SK-N-SH (cell line): Measurements from ENCODE around the gene IRX3. TPM values are rescaled to one million over a fixed set of nuclear protein-coding genes. Genes with fewer than 3 reads are reported as not detected.

Experiments used
- CTCF ChIA-PET: fragments of 300-600, 350-600 bp; formaldehyde crosslinking; extraction: SDS; loops from one replicate; lab custom pipeline; 2021; lab: Yijun Ruan, JAX
- POLR2A ChIA-PET: fragments of 350-600 bp; sonication (Branson Sonifier 250); formaldehyde crosslinking; extraction: SDS; loops from one replicate; lab custom pipeline; 2020; ENCODE audit warnings: antibody characterized with exemption, inconsistent platforms; lab: Yijun Ruan, JAX
- DNase-seq: peaks from one replicate; pipeline ENCODE4 v3.0.0; 2012
- H2AFZ ChIP-seq: fragments of 200-600 bp; sonication (generic); 2 replicates; pipeline ENCODE4 v1.8.1; 2016; ENCODE audit warnings: antibody characterized with exemption, mild to moderate bottlenecking, low read depth
- H3F3A ChIP-seq: fragments of 200-600 bp; sonication (generic); replicated peaks from 2 replicates; pipeline ENCODE3; 2016; ENCODE audit warnings: antibody characterized with exemption, mild to moderate bottlenecking; ENCODE audit not compliant: insufficient read depth
- H3K27ac ChIP-seq, 2 experiments: fragments of 200-500 bp in 1 of 2; fragments of 200-600 bp in 1 of 2; sonication (Bioruptor generic) in 1 of 2; sonication (generic), shearing (Covaris generic) in 1 of 2; 2 replicates each; pipeline versions ENCODE4 v1.5.1 to v1.6.1; 2014 to 2016; ENCODE audit warnings: low read depth in 2 of 2, inconsistent platforms in 1 of 2, low read length in 1 of 2, mild to moderate bottlenecking in 1 of 2, mixed read lengths in 1 of 2
- H3K27me3 ChIP-seq: fragments of 200-600 bp; sonication (generic), shearing (Covaris generic); 2 replicates; pipeline ENCODE4 v1.6.1; 2016; ENCODE audit warnings: mixed run types; ENCODE audit not compliant: insufficient read depth
- H3K36me3 ChIP-seq, 2 experiments: fragments of 200-500 bp in 1 of 2; fragments of 200-600 bp in 1 of 2; sonication (Bioruptor generic) in 1 of 2; sonication (generic) in 1 of 2; replicated peaks in 1 of 2; 2 replicates each; pipeline versions ENCODE3 to v1.5.1; 2014 to 2016; ENCODE audit warnings: low read length in 1 of 2, mild to moderate bottlenecking in 1 of 2; ENCODE audit not compliant: insufficient read depth in 2 of 2, control insufficient read depth in 1 of 2
- H3K4me1 ChIP-seq, 2 experiments: fragments of 200-500 bp in 1 of 2; fragments of 200-600 bp in 1 of 2; sonication (Bioruptor generic) in 1 of 2; sonication (generic), shearing (Covaris generic) in 1 of 2; 2 replicates each; pipeline versions ENCODE4 v1.5.1 to v1.6.1; 2014 to 2016; ENCODE audit warnings: low read depth in 1 of 2, low read length in 1 of 2, mixed run types in 1 of 2; ENCODE audit not compliant: insufficient read depth in 2 of 2, control insufficient read depth in 1 of 2
- H3K4me2 ChIP-seq: fragments of 200-600 bp; sonication (generic), shearing (Covaris generic); 2 replicates; pipeline ENCODE4 v1.6.1; 2017; ENCODE audit warnings: mixed run types
- H3K4me3 ChIP-seq, 2 experiments: fragments of 200-500 bp in 1 of 2; fragments of 200-600 bp in 1 of 2; sonication (Bioruptor generic) in 1 of 2; sonication (generic), shearing (Covaris generic) in 1 of 2; 2 replicates each; pipeline versions ENCODE4 v1.5.1 to v1.8.1; 2014 to 2016; ENCODE audit warnings: low read depth in 2 of 2, inconsistent platforms in 1 of 2, low read length in 1 of 2, mild to moderate bottlenecking in 1 of 2, mixed read lengths in 1 of 2, moderate library complexity in 1 of 2
- H3K79me2 ChIP-seq: fragments of 200-600 bp; sonication (generic); 2 replicates; pipeline ENCODE4 v1.8.1; 2017; ENCODE audit warnings: mild to moderate bottlenecking; ENCODE audit not compliant: insufficient read depth
- H3K9ac ChIP-seq: fragments of 200-600 bp; sonication (generic); 2 replicates; pipeline ENCODE4 v1.6.1; 2017; ENCODE audit warnings: mixed run types
- H3K9me2 ChIP-seq: fragments of 200-600 bp; sonication (generic); 2 replicates; pipeline ENCODE4 v1.6.1; 2017; ENCODE audit warnings: mixed run types
- H3K9me3 ChIP-seq: fragments of 200-600 bp; sonication (generic); 2 replicates; pipeline ENCODE4 v1.6.1; 2017; ENCODE audit warnings: mixed run types, mild to moderate bottlenecking, moderate library complexity
- H4K20me1 ChIP-seq: fragments of 200-600 bp; sonication (generic); 2 replicates; pipeline ENCODE4 v1.6.1; 2017; ENCODE audit warnings: mild to moderate bottlenecking, mixed run types; ENCODE audit not compliant: insufficient read depth
- CHD2 ChIP-seq: fragments of 150-350 bp; IDR thresholded peaks from 2 replicates; pipeline ENCODE4 v1.6.1; 2018; ENCODE audit warnings: low read length; ENCODE audit not compliant: partially characterized antibody
- CTCF ChIP-seq: fragments of 200-600 bp; sonication (generic); IDR thresholded peaks from 2 replicates; pipeline ENCODE4 v1.6.1; 2017; ENCODE audit warnings: antibody characterized with exemption, mild to moderate bottlenecking, moderate library complexity
- EP300 ChIP-seq, 2 experiments: IDR thresholded peaks; 2 replicates each; pipeline versions ENCODE4 v1.4.0 to v1.6.1; 2012; ENCODE audit warnings: borderline replicate concordance in 1 of 2, low read depth in 1 of 2, low read length in 1 of 2
- FOSL2 ChIP-seq: IDR thresholded peaks from 2 replicates; pipeline ENCODE4 v1.4.0; 2012; ENCODE audit warnings: low read depth, mild to moderate bottlenecking, moderate library complexity, borderline replicate concordance
- FOXJ3 ChIP-seq: sonication (generic); formaldehyde crosslinking; IDR thresholded peaks from 2 replicates; pipeline ENCODE4 v1.5.1; 2020; ENCODE audit warnings: mild to moderate bottlenecking, missing genetic modification reagents
- GABPA ChIP-seq: IDR thresholded peaks from 2 replicates; pipeline ENCODE4 v1.4.0; 2012; ENCODE audit warnings: low read depth, mild to moderate bottlenecking
- GATA2 ChIP-seq: sonication (generic); formaldehyde crosslinking; IDR thresholded peaks from 2 replicates; pipeline ENCODE4 v1.5.0; 2020; ENCODE audit warnings: mild to moderate bottlenecking, missing genetic modification reagents
- MEF2A ChIP-seq: IDR thresholded peaks from 2 replicates; pipeline ENCODE4 v1.4.0; 2012; ENCODE audit warnings: low read depth, borderline replicate concordance
- MXI1 ChIP-seq: IDR thresholded peaks from 2 replicates; pipeline ENCODE4 v1.6.1; 2012; ENCODE audit warnings: mild to moderate bottlenecking, low read depth, low read length, improper control_type of control experiment
- PBX3 ChIP-seq: IDR thresholded peaks from 2 replicates; pipeline ENCODE4; 2012
- POLR2AphosphoS5 ChIP-seq: IDR thresholded peaks from 2 replicates; pipeline ENCODE4 v1.6.1; 2012; ENCODE audit warnings: low read depth, low read length
- RAD21 ChIP-seq: IDR thresholded peaks from 2 replicates; pipeline ENCODE4 v1.6.1; 2012; ENCODE audit warnings: mild to moderate bottlenecking, low read length
- REST ChIP-seq: IDR thresholded peaks from 2 replicates; pipeline ENCODE4 v1.6.1; 2012; ENCODE audit warnings: mild to moderate bottlenecking, low read depth, low read length, moderate library complexity
- RFX5 ChIP-seq: IDR thresholded peaks from 2 replicates; pipeline ENCODE4 v1.6.1; 2012; ENCODE audit warnings: mild to moderate bottlenecking, improper control_type of control experiment, low read length
- RXRA ChIP-seq: IDR thresholded peaks from 2 replicates; pipeline ENCODE4 v1.4.0; 2012; ENCODE audit warnings: low read depth, mild to moderate bottlenecking, borderline replicate concordance
- SIN3A ChIP-seq: IDR thresholded peaks from 2 replicates; pipeline ENCODE4 v1.6.1; 2012; ENCODE audit warnings: low read depth, mild to moderate bottlenecking, low read length, moderate library complexity, borderline replicate concordance
- TAF1 ChIP-seq: IDR thresholded peaks from 2 replicates; pipeline ENCODE4 v1.6.1; 2012; ENCODE audit warnings: low read depth, mild to moderate bottlenecking, low read length, moderate library complexity, borderline replicate concordance
- TCF12 ChIP-seq: IDR thresholded peaks from 2 replicates; pipeline ENCODE4 v1.4.0; 2012
- USF1 ChIP-seq: IDR thresholded peaks from 2 replicates; pipeline ENCODE4 v1.4.0; 2012; ENCODE audit warnings: low read depth, borderline replicate concordance
- ZBTB33 ChIP-seq: IDR thresholded peaks from 2 replicates; pipeline ENCODE4 v1.4.0; 2012; ENCODE audit warnings: low read depth, borderline replicate concordance
- WGBS: methylation state at CpG from one replicate; pipeline ENCODE4 v1.1.6; 2017; ENCODE audit warnings: low lambda C conversion rate; 5-methylcytosine and 5-hydroxymethylcytosine counted together
- polyA plus RNA-seq, 3 experiments: library from polyadenylated mRNA; depleted of rRNA; stranded (reverse); fragments of >200 nt; gene quantifications; 2 replicates each; pipeline ENCODE4 v1.2.3, GENCODE V29; 2012

The IRX3 gene
- polyA plus RNA-seq, 1 of the 3 experiments (the other 2 are of a cell fraction): 7.1 TPM

- H3K27me3 ChIP-seq: no peaks in the 10 kb centered on the region
- no peak overlapping the region for H3K9ac ChIP-seq
- H3F3A ChIP-seq: no peaks in the 10 kb centered on the region
- no peaks in the 10 kb centered on the region for H3K9me3 ChIP-seq
- H3K36me3 ChIP-seq: no peaks in the 10 kb centered on the region
- no peak for DNase-seq
- H4K20me1 ChIP-seq: no peaks in the 10 kb centered on the region
- ChIA-PET CTCF (no interaction called here), POLR2A (no interaction called here)
- H3K27ac ChIP-seq: no peak overlapping the region
- H3K4me3 ChIP-seq: no peak overlapping the region
- no peak for TF ChIP-seq CTCF
- no peak for TF ChIP-seq RXRA
- no peak for TF ChIP-seq POLR2AphosphoS5
- no peak for TF ChIP-seq MXI1
- TF ChIP-seq RFX5: no peak
- no peak for TF ChIP-seq REST
- TF ChIP-seq EP300 (IDR thresholded peaks at IDR 0.05; ENCODE audit: borderline replicate concordance in 1 of 2, low read depth in 1 of 2, low read length in 1 of 2): no peak
- no peak for TF ChIP-seq FOSL2
- no peak for TF ChIP-seq USF1
- no peak for TF ChIP-seq GATA2 (CRISPR knock-in tag)
- TF ChIP-seq RAD21: no peak
- TF ChIP-seq CHD2: no peak
- no peak for TF ChIP-seq TAF1
- TF ChIP-seq TCF12: no peak
- TF ChIP-seq GABPA: no peak
- TF ChIP-seq PBX3: no peak
- no peak for TF ChIP-seq ZBTB33
- TF ChIP-seq SIN3A: no peak
- TF ChIP-seq MEF2A: no peak
- no peak for TF ChIP-seq FOXJ3
- H2AFZ ChIP-seq: no peak overlapping the region
- H3K79me2 ChIP-seq: no peaks in the 10 kb centered on the region
- H3K4me1 ChIP-seq: no peaks in the 10 kb centered on the region
- no peak overlapping the region for H3K4me2 ChIP-seq
- 80% methylated on average over 2 of the region's 3 CpGs for whole genome bisulfite sequencing
- no peaks in the 10 kb centered on the region for H3K9me2 ChIP-seq
Observed at GRCh38 chr16:54305080-54305479, 18.5 kb upstream of the IRX3 start.
